IMR-90 (cell line): ENCODE data around the gene MTRFR. TPM values are rescaled to one million over a fixed set of nuclear protein-coding genes. Genes with fewer than 3 reads are reported as not detected.

Experiments
- ATAC-seq: fragments of 200-7000 bp; cut with Tn5 transposase; 2 replicates; pipeline ENCODE4 v1.9.1; 2020; ENCODE audit warnings: low read depth, mild to moderate bottlenecking, moderate library complexity
- BruUV-seq: library from RNA; stranded (reverse); fragments of 400-500 nt; replicated peaks from 2 replicates; lab custom pipeline; 2021; lab: Mats Ljungman, UMichigan
- CTCF ChIA-PET: fragments of 300-600 bp; formaldehyde crosslinking; extraction: SDS; loops from one replicate; lab custom pipeline; 2021; ENCODE audit warnings: antibody characterized with exemption; lab: Yijun Ruan, JAX
- POLR2A ChIA-PET: fragments of 300-600 bp; sonication (Branson Sonifier 250); formaldehyde crosslinking; loops from one replicate; lab custom pipeline; 2022; ENCODE audit warnings: antibody characterized with exemption; ENCODE audit not compliant: unreplicated experiment; lab: Charles Lee
- DNase-seq: peaks from one replicate; pipeline ENCODE4 v3.0.0; 2013
- H2AFZ ChIP-seq: replicated peaks from 2 replicates; pipeline ENCODE3; 2013; ENCODE audit warnings: low read length, mild to moderate bottlenecking; ENCODE audit not compliant: poor library complexity
- H2AK5ac ChIP-seq: 2 replicates; pipeline ENCODE4 v1.6.1; 2013; ENCODE audit warnings: low read depth, low read length, inconsistent platforms
- H2AK9ac ChIP-seq: replicated peaks from 2 replicates; pipeline ENCODE3; 2013; ENCODE audit warnings: mild to moderate bottlenecking, low read depth, low read length, moderate library complexity; ENCODE audit not compliant: poor library complexity
- H2BK120ac ChIP-seq: 2 replicates; pipeline ENCODE4 v1.6.1; 2013; ENCODE audit warnings: low read depth, low read length, inconsistent platforms
- H2BK15ac ChIP-seq: 3 replicates; pipeline ENCODE4 v1.6.1; 2013; ENCODE audit warnings: low read depth, low read length, inconsistent platforms
- H2BK20ac ChIP-seq: 2 replicates; pipeline ENCODE4 v1.6.1; 2013; ENCODE audit warnings: low read depth, mild to moderate bottlenecking, inconsistent platforms, low read length, moderate library complexity
- H2BK5ac ChIP-seq: 2 replicates; pipeline ENCODE4 v1.6.1; 2013; ENCODE audit warnings: mild to moderate bottlenecking, low read depth, low read length, inconsistent platforms; ENCODE audit not compliant: poor library complexity, severe bottlenecking
- H3K14ac ChIP-seq: replicated peaks from 2 replicates; pipeline ENCODE4 v1.6.1; 2013; ENCODE audit warnings: low read depth, low read length, inconsistent platforms
- H3K18ac ChIP-seq: 2 replicates; pipeline ENCODE4 v1.6.1; 2013; ENCODE audit warnings: low read depth, low read length, control low read depth
- H3K23ac ChIP-seq: 2 replicates; pipeline ENCODE4 v1.6.1; 2013; ENCODE audit warnings: low read depth, low read length, inconsistent platforms
- H3K27ac ChIP-seq: 2 replicates; pipeline ENCODE4 v1.5.1; 2013; ENCODE audit warnings: mild to moderate bottlenecking, control low read depth, low read length; ENCODE audit not compliant: insufficient read depth
- H3K27me3 ChIP-seq: 2 replicates; pipeline ENCODE4 v1.6.1; 2013; ENCODE audit warnings: low read length; ENCODE audit not compliant: control insufficient read depth, insufficient read depth
- H3K36me3 ChIP-seq: 2 replicates; pipeline ENCODE4 v1.6.1; 2013; ENCODE audit warnings: low read length, mixed read lengths; ENCODE audit not compliant: control insufficient read depth, insufficient read depth
- H3K4ac ChIP-seq: 2 replicates; pipeline ENCODE4 v1.6.1; 2013; ENCODE audit warnings: low read depth, low read length, inconsistent platforms
- H3K4me1 ChIP-seq: 2 replicates; pipeline ENCODE4 v1.6.1; 2013; ENCODE audit warnings: low read length, mixed read lengths; ENCODE audit not compliant: control insufficient read depth, insufficient read depth
- H3K4me2 ChIP-seq: 2 replicates; pipeline ENCODE4 v1.6.1; 2013; ENCODE audit warnings: low read depth, mild to moderate bottlenecking, control low read depth, low read length, moderate library complexity
- H3K4me3 ChIP-seq: 2 replicates; pipeline ENCODE4 v1.5.1; 2013; ENCODE audit warnings: low read depth, mild to moderate bottlenecking, control low read depth, low read length, moderate library complexity; ENCODE audit not compliant: insufficient read depth
- H3K56ac ChIP-seq: 2 replicates; pipeline ENCODE4 v1.6.1; 2013; ENCODE audit warnings: low read length, inconsistent platforms; ENCODE audit not compliant: insufficient read depth; ENCODE audit errors: extremely low read depth
- H3K79me1 ChIP-seq, 2 experiments: 2 replicates each; pipeline ENCODE4 v1.6.1; 2013; ENCODE audit warnings: low read length in 2 of 2, inconsistent platforms in 1 of 2, low read depth in 1 of 2
- H3K9ac ChIP-seq: 2 replicates; pipeline ENCODE4 v1.6.1; 2013; ENCODE audit warnings: low read depth, low read length, control low read depth
- H3K9me1 ChIP-seq: 2 replicates; pipeline ENCODE4 v1.6.1; 2013; ENCODE audit warnings: low read length, inconsistent platforms; ENCODE audit not compliant: insufficient read depth
- H3K9me3 ChIP-seq: 2 replicates; pipeline ENCODE4 v1.6.1; 2013; ENCODE audit warnings: low read length; ENCODE audit not compliant: control insufficient read depth, insufficient read depth
- H4K20me1 ChIP-seq: 2 replicates; pipeline ENCODE4 v1.6.1; 2013; ENCODE audit warnings: low read length, inconsistent platforms; ENCODE audit not compliant: insufficient read depth
- H4K5ac ChIP-seq: 2 replicates; pipeline ENCODE4 v1.6.1; 2013; ENCODE audit warnings: mild to moderate bottlenecking, low read depth, low read length, control low read depth
- H4K8ac ChIP-seq, 2 experiments: 2 replicates each; pipeline ENCODE4 v1.6.1; 2013; ENCODE audit warnings: low read depth in 2 of 2, low read length in 2 of 2, control low read depth in 1 of 2, inconsistent platforms in 1 of 2
- H4K91ac ChIP-seq: 2 replicates; pipeline ENCODE4 v1.6.1; 2013; ENCODE audit warnings: low read depth, low read length, inconsistent platforms; ENCODE audit not compliant: insufficient read depth
- BHLHE40 ChIP-seq: fragments of 150-350 bp; IDR thresholded peaks from 2 replicates; pipeline ENCODE4 v1.6.1; 2016; ENCODE audit warnings: mild to moderate bottlenecking, low read depth, low read length
- CEBPB ChIP-seq: IDR thresholded peaks from 2 replicates; pipeline ENCODE4 v1.6.1; 2012; ENCODE audit warnings: low read depth, low read length, improper control_type of control experiment
- CHD1 ChIP-seq: IDR thresholded peaks from 2 replicates; pipeline ENCODE4 v1.6.1; 2012; ENCODE audit warnings: low read depth, low read length, improper control_type of control experiment
- FOS ChIP-seq: fragments of 150-350 bp; IDR thresholded peaks from 2 replicates; pipeline ENCODE4 v1.6.1; 2016; ENCODE audit warnings: low read depth, low read length
- MAFK ChIP-seq: IDR thresholded peaks from 2 replicates; pipeline ENCODE4 v1.6.1; 2012; ENCODE audit warnings: low read depth, low read length, improper control_type of control experiment
- MXI1 ChIP-seq: IDR thresholded peaks from 2 replicates; pipeline ENCODE4 v1.6.1; 2012; ENCODE audit warnings: low read depth, mild to moderate bottlenecking, low read length, moderate library complexity, borderline replicate concordance
- NFE2L2 ChIP-seq: fragments of 150-350 bp; IDR thresholded peaks from 2 replicates; pipeline ENCODE4 v1.6.1; 2016; ENCODE audit warnings: low read depth, mild to moderate bottlenecking, low read length
- POLR2A ChIP-seq: IDR thresholded peaks from 2 replicates; pipeline ENCODE4 v1.6.1; 2012; ENCODE audit warnings: mild to moderate bottlenecking, low read depth, low read length
- RCOR1 ChIP-seq: IDR thresholded peaks from 2 replicates; pipeline ENCODE4 v1.6.1; 2012; ENCODE audit warnings: mild to moderate bottlenecking, low read length, improper control_type of control experiment; ENCODE audit not compliant: insufficient replicate concordance
- RFX5 ChIP-seq: IDR thresholded peaks from 2 replicates; pipeline ENCODE4 v1.8.0; 2012; ENCODE audit warnings: low read depth, mild to moderate bottlenecking, low read length, moderate library complexity
- SMC3 ChIP-seq: fragments of 150-350 bp; IDR thresholded peaks from 2 replicates; pipeline ENCODE4 v1.6.1; 2016; ENCODE audit warnings: low read depth, mild to moderate bottlenecking, antibody characterized with exemption, low read length, moderate library complexity
- WGBS, 2 experiments: methylation state at CpG; one replicate each; pipeline versions ENCODE4 v1.1.5 to v1.1.7; 2013; ENCODE audit warnings: missing lambda C conversion rate in 2 of 2; ENCODE audit not compliant: insufficient read length in 1 of 2; ENCODE audit errors: extremely low coverage in 2 of 2; 5-methylcytosine and 5-hydroxymethylcytosine counted together
- dilution Hi-C: fragments of 300-500 bp; cut with HindIII; formaldehyde crosslinking; loops from one replicate; pipeline ENCODE4 v1.14.3; 2018; ENCODE audit warnings: low sequenced_read_pairs; ENCODE audit not compliant: unreplicated experiment
- in situ Hi-C: fragments of 300-500 bp; cut with MboI; formaldehyde crosslinking; loops from 3 replicates; pipeline ENCODE4 v1.14.3; 2019; ENCODE audit warnings: low sequenced_read_pairs, inconsistent platforms, mixed read lengths
- intact Hi-C: fragments of 100-400 bp; cut with micrococcal nuclease; formaldehyde crosslinking; loops from 2 replicates; pipeline ENCODE4 v1.10.0; 2022
- polyA plus RNA-seq, 3 experiments: library from polyadenylated mRNA; depleted of rRNA; stranded (reverse); fragments of >200 nt; gene quantifications; 2 replicates each; pipeline ENCODE4 v1.2.3, GENCODE V29; 2012; ENCODE audit warnings: low replicate concordance in 1 of 3
- total RNA-seq: library from RNA; depleted of rRNA; stranded (reverse); fragments of >200 nt; gene quantifications from 2 replicates; pipeline ENCODE4 v1.2.3, GENCODE V29; 2012
- TF ChIP-seq, protein P1 (sequence below): fragments of 150-350 bp; IDR thresholded peaks from 2 replicates; pipeline ENCODE4 v1.6.1; 2017; ENCODE audit warnings: mild to moderate bottlenecking, antibody characterized with exemption, low read length, low read depth

Gene MTRFR
- total and polyA plus RNA-seq, 2 of the 4 experiments (the other 2 are of a cell fraction): 8.6 to 10.2 TPM

GRCh38 chr12:123273166-123273565 is 39.9 kb downstream of the MTRFR start:
- H3K9ac ChIP-seq: no peak overlapping the region
- no peaks in the 10 kb centered on the region; the same call in 1 of the 2 replicates for H3K36me3 ChIP-seq
- in situ Hi-C loops (no loop called here), dilution Hi-C loops (no loop called here), intact Hi-C loops (no loop called here)
- H3K4me2 ChIP-seq: no peak overlapping the region
- ChIA-PET POLR2A (no interaction called here), CTCF (no interaction called here)
- H3K79me1 ChIP-seq: peaks cover 9 to 32% of the 10 kb centered on the region in 2 experiments; a peak in 2 of 4 replicates
- H4K8ac ChIP-seq: no peak overlapping the region; a peak in 1 of 4 replicates
- H3K23ac ChIP-seq: no peak overlapping the region
- no peak for DNase-seq
- H2AK9ac ChIP-seq: no peak overlapping the region
- H2BK20ac ChIP-seq: no peak overlapping the region
- peaks cover 12% of the 10 kb centered on the region for H4K20me1 ChIP-seq
- H3K27ac ChIP-seq: no peak overlapping the region
- H4K91ac ChIP-seq: no peak overlapping the region
- H3K4me1 ChIP-seq: peaks cover 15% of the 10 kb centered on the region
- TF ChIP-seq POLR2A (no peak), MXI1 (no peak), SMC3 (no peak), CEBPB (no peak), RFX5 (no peak), BHLHE40 (no peak), CHD1 (no peak), MAFK (no peak), RCOR1 (no peak), FOS (no peak), NFE2L2 (no peak)
- TF ChIP-seq, protein P1, sequence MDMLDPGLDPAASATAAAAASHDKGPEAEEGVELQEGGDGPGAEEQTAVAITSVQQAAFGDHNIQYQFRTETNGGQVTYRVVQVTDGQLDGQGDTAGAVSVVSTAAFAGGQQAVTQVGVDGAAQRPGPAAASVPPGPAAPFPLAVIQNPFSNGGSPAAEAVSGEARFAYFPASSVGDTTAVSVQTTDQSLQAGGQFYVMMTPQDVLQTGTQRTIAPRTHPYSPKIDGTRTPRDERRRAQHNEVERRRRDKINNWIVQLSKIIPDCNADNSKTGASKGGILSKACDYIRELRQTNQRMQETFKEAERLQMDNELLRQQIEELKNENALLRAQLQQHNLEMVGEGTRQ: no peak
- no peak overlapping the region for H3K14ac ChIP-seq
- no peak overlapping the region for H3K4ac ChIP-seq
- 79% methylated on average over 4 of the region's 15 CpGs; no CpG with 5 or more reads in 1 of the 2 experiments for WGBS, 2 experiments
- no peak overlapping the region for H3K18ac ChIP-seq
- no peaks in the 10 kb centered on the region for H3K27me3 ChIP-seq
- no peak overlapping the region for H2BK5ac ChIP-seq
- H2BK120ac ChIP-seq: no peak overlapping the region
- H2AFZ ChIP-seq: no peak overlapping the region
- no peak overlapping the region for H3K56ac ChIP-seq
- no peak overlapping the region for H4K5ac ChIP-seq
- H3K9me1 ChIP-seq: peaks cover 10% of the 10 kb centered on the region; the same call in 1 of the 2 replicates
- H3K4me3 ChIP-seq: no peak overlapping the region
- no peaks in the 10 kb centered on the region for H3K9me3 ChIP-seq
- BruUV-seq: no TSS peak
- H2AK5ac ChIP-seq: no peak overlapping the region
- no peak for ATAC-seq
- no peak overlapping the region for H2BK15ac ChIP-seq
